HL-60/S4 treated with phorbol 12-myristate 13-acetate at 8.2 ng/mL for 4 days and 3 days (cell line): ENCODE measurements around the gene LMAN2.

ENCODE experiments used
- in situ Hi-C: fragments of 300-500 bp; cut with MboI; formaldehyde crosslinking; loops from 2 replicates; pipeline ENCODE4 v1.15.0; 2022; ENCODE audit warnings: low sequenced_read_pairs

The LMAN2 gene

GRCh38 chr5:177290816-177291596 lies 60.5 kb downstream of the LMAN2 start:
- in situ Hi-C loops = no loop called here

GRCh38 chr5:177288191-177288590 lies 63.3 kb downstream of the LMAN2 start:
- in situ Hi-C loops = no loop called here
